Neural cell (in vitro differentiated cells): ENCODE data around the gene QKI.

Experiments
- CTCF ChIP-seq: fragments of 450-650 bp; IDR thresholded peaks from 2 replicates; pipeline ENCODE4 v1.5.1; 2014; ENCODE audit warnings: antibody characterized with exemption, mild to moderate bottlenecking, moderate library complexity; ENCODE audit not compliant: poor library complexity, severe bottlenecking
- EP300 ChIP-seq: fragments of 450-650 bp; conservative IDR thresholded peaks from 2 replicates; pipeline ENCODE4 v1.6.1; 2014; ENCODE audit warnings: antibody characterized with exemption, mild to moderate bottlenecking, moderate library complexity; ENCODE audit not compliant: poor library complexity, severe bottlenecking
- EZH2 ChIP-seq: fragments of 200-600, 300-800 bp; shearing (Covaris generic), sonication (generic); IDR thresholded peaks from 2 replicates; pipeline ENCODE4 v1.6.1; 2014; ENCODE audit warnings: antibody characterized with exemption, low read length, borderline replicate concordance, mild to moderate bottlenecking; ENCODE audit not compliant: insufficient read depth, poor library complexity, severe bottlenecking
- POLR2AphosphoS5 ChIP-seq: IDR thresholded peaks from 2 replicates; pipeline ENCODE4 v1.6.1; 2012
- TF ChIP-seq, protein P1 (sequence below): IDR thresholded peaks from 2 replicates; pipeline ENCODE4 v1.6.1; 2012; ENCODE audit warnings: borderline replicate concordance

GRCh38 chr6:163466839-163467390 lies 52.4 kb downstream of the QKI start:
- TF ChIP-seq CTCF = no peak
- no peak for TF ChIP-seq POLR2AphosphoS5
- no peak for TF ChIP-seq EZH2
- TF ChIP-seq EP300 = no peak
- TF ChIP-seq, protein P1, sequence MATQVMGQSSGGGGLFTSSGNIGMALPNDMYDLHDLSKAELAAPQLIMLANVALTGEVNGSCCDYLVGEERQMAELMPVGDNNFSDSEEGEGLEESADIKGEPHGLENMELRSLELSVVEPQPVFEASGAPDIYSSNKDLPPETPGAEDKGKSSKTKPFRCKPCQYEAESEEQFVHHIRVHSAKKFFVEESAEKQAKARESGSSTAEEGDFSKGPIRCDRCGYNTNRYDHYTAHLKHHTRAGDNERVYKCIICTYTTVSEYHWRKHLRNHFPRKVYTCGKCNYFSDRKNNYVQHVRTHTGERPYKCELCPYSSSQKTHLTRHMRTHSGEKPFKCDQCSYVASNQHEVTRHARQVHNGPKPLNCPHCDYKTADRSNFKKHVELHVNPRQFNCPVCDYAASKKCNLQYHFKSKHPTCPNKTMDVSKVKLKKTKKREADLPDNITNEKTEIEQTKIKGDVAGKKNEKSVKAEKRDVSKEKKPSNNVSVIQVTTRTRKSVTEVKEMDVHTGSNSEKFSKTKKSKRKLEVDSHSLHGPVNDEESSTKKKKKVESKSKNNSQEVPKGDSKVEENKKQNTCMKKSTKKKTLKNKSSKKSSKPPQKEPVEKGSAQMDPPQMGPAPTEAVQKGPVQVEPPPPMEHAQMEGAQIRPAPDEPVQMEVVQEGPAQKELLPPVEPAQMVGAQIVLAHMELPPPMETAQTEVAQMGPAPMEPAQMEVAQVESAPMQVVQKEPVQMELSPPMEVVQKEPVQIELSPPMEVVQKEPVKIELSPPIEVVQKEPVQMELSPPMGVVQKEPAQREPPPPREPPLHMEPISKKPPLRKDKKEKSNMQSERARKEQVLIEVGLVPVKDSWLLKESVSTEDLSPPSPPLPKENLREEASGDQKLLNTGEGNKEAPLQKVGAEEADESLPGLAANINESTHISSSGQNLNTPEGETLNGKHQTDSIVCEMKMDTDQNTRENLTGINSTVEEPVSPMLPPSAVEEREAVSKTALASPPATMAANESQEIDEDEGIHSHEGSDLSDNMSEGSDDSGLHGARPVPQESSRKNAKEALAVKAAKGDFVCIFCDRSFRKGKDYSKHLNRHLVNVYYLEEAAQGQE = no peak
